ENCODE measurements around the gene MAP2K7.

DNA sequence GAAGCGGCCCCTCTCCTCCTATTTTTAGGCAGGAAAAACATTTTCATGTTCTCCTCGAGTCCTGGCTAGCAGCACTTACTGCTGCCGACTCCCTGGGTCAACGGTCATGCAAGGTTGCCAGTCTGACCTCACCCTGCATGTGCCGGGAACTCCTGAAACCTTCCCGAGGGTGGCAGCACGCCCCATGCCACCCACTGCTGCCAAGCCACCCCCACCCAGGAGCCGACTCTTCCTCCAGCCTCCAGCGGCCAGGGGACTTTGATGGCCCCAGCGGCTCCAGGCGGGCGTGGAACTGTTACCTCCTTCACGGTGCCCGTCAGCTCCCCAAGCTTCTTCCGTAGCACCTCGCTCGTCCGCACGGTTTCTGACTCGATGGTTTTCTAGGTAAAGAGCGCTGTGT, 31.1 kb downstream of the MAP2K7 start:
- TF ChIP-seq, protein P1, sequence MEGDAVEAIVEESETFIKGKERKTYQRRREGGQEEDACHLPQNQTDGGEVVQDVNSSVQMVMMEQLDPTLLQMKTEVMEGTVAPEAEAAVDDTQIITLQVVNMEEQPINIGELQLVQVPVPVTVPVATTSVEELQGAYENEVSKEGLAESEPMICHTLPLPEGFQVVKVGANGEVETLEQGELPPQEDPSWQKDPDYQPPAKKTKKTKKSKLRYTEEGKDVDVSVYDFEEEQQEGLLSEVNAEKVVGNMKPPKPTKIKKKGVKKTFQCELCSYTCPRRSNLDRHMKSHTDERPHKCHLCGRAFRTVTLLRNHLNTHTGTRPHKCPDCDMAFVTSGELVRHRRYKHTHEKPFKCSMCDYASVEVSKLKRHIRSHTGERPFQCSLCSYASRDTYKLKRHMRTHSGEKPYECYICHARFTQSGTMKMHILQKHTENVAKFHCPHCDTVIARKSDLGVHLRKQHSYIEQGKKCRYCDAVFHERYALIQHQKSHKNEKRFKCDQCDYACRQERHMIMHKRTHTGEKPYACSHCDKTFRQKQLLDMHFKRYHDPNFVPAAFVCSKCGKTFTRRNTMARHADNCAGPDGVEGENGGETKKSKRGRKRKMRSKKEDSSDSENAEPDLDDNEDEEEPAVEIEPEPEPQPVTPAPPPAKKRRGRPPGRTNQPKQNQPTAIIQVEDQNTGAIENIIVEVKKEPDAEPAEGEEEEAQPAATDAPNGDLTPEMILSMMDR (IDR thresholded peaks at IDR 0.05; ENCODE audit: insufficient read depth, low read length) = no peak
- TF ChIP-seq POLR2AphosphoS5 (IDR thresholded peaks at IDR 0.05; ENCODE audit: low read depth) = no peak
- no peak for TF ChIP-seq SPI1 (IDR thresholded peaks at IDR 0.05; ENCODE audit: borderline replicate concordance, low read depth)
- TF ChIP-seq GABPA (IDR thresholded peaks at IDR 0.05; ENCODE audit: low read depth) = no peak
